H1 (cell line): ENCODE measurements around the gene ZNF469.

Experiments used
- POLR2A ChIP-seq, 2 experiments: IDR thresholded peaks; 1 replicate in 1 of 2; 2 replicates in 1 of 2; pipeline ENCODE4 v1.6.1; 2011; ENCODE audit warnings: low read depth in 2 of 2, low read length in 2 of 2, mild to moderate bottlenecking in 2 of 2; ENCODE audit errors: control extremely low read depth in 1 of 2
- TF ChIP-seq, protein P1 (sequence below), 3 experiments: IDR thresholded peaks; 1 replicate in 2 of 3; 2 replicates in 1 of 3; pipeline versions ENCODE4 v1.5.1 to v1.6.1; 2011; ENCODE audit warnings: low read length in 3 of 3, mild to moderate bottlenecking in 3 of 3, inconsistent platforms in 2 of 3, low read depth in 1 of 3, moderate library complexity in 1 of 3; ENCODE audit not compliant: insufficient read depth in 1 of 3; ENCODE audit errors: control extremely low read depth in 1 of 3

DNA sequence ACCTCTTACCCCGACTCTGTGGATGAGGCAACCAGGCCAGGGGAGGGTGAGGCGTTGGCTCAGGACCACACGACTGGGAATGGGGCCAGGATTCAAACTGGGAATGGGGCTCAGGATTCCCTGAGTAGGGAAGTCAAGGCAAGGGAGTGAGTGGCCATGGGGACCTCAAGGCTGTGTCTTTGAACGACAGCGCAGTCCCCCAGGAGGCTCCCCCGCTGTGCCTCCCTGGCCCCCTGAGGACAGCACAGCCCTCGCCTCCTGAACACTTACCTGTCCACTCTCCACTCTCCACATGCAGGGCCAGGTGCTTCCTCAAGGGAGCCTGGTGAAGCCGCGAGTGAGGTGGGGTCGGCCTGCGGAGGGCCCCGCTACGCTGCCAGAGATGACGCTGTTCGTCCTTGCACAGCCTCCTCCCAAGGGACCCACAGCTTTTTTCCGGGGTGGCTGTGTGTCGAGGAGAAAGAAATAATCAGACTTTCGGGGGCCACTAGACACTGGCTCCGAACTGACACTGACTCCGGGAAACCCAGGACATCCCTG, 6.9 kb downstream of the ZNF469 start:
- TF ChIP-seq, protein P1, sequence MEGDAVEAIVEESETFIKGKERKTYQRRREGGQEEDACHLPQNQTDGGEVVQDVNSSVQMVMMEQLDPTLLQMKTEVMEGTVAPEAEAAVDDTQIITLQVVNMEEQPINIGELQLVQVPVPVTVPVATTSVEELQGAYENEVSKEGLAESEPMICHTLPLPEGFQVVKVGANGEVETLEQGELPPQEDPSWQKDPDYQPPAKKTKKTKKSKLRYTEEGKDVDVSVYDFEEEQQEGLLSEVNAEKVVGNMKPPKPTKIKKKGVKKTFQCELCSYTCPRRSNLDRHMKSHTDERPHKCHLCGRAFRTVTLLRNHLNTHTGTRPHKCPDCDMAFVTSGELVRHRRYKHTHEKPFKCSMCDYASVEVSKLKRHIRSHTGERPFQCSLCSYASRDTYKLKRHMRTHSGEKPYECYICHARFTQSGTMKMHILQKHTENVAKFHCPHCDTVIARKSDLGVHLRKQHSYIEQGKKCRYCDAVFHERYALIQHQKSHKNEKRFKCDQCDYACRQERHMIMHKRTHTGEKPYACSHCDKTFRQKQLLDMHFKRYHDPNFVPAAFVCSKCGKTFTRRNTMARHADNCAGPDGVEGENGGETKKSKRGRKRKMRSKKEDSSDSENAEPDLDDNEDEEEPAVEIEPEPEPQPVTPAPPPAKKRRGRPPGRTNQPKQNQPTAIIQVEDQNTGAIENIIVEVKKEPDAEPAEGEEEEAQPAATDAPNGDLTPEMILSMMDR (IDR thresholded peaks at IDR 0.05; ENCODE audit: control extremely low read depth in 1 of 3, insufficient read depth in 1 of 3, low read depth in 1 of 3, low read length in 3 of 3), result 0 out of 4 replicates have a peak, but pooled peaks of 1 of the 3 experiments have one; percentile 5
- TF ChIP-seq POLR2A (IDR thresholded peaks at IDR 0.05; ENCODE audit: control extremely low read depth in 1 of 2, low read depth in 2 of 2, low read length in 2 of 2), result no peak
